Adrenal gland (tissue), 12 donors: ENCODE results near the gene ALPG. TPM values are rescaled to one million over a fixed set of nuclear protein-coding genes. Genes with fewer than 3 reads are reported as not detected.

ENCODE experiments used
- DNase-seq, 7 donors: peaks; one replicate each; pipeline ENCODE4 v3.0.0-alpha.2; 2019 to 2020
- H3K27ac ChIP-seq, 5 donors: fragments of 200-600 bp; sonication (generic) in 4 of 5; 1 replicate in 3 of 5; 2 replicates in 2 of 5; pipeline versions ENCODE4 v1.5.1 to v1.8.0; 2016 to 2020; ENCODE audit warnings: mild to moderate bottlenecking in 1 of 5
- H3K27me3 ChIP-seq: fragments of 200-600 bp; 2 replicates; pipeline ENCODE4 v1.8.0; 2021
- H3K36me3 ChIP-seq, 2 donors: fragments of 200-600 bp; replicated peaks in 1 of 2; 1 replicate in 1 of 2; 2 replicates in 1 of 2; pipeline versions ENCODE4 v1.5.1 to v1.8.0; 2018 to 2022
- H3K4me1 ChIP-seq, 2 donors: fragments of 200-600 bp; replicated peaks in 1 of 2; 1 replicate in 1 of 2; 2 replicates in 1 of 2; pipeline versions ENCODE4 v1.5.1 to v1.8.0; 2018 to 2021
- H3K4me3 ChIP-seq, 4 donors: fragments of 200-600 bp; sonication (generic) in 3 of 4; one replicate each; pipeline ENCODE4 v1.5.1; 2016 to 2018
- H3K9me3 ChIP-seq, 3 donors: fragments of 200-600 bp; sonication (generic) in 1 of 3; replicated peaks in 1 of 3; 1 replicate in 2 of 3; 2 replicates in 1 of 3; pipeline versions ENCODE4 v1.5.1 to v1.8.0; 2016 to 2021
- CTCF ChIP-seq, 6 experiments: fragments of 450-650 bp in 4 of 6; fragments of 200-600 bp in 2 of 6; sonication (generic) in 1 of 6; IDR thresholded peaks; 1 replicate in 5 of 6; 2 replicates in 1 of 6; pipeline versions ENCODE4 v1.5.1 to v1.8.0; 2016 to 2021; ENCODE audit warnings: antibody characterized with exemption in 6 of 6, mild to moderate bottlenecking in 2 of 6, moderate library complexity in 1 of 6
- POLR2A ChIP-seq, 2 donors: fragments of 450-650 bp; IDR thresholded peaks; one replicate each; pipeline ENCODE4 v1.6.1; 2017; ENCODE audit warnings: antibody characterized with exemption in 2 of 2, mild to moderate bottlenecking in 2 of 2, moderate library complexity in 1 of 2
- WGBS, 4 donors: extraction: QIAGEN DNeasy Blood & Tissue Kit in 2 of 4; methylation state at CpG; one replicate each; pipeline versions ENCODE4 v1.1.5 to v1.1.7; 2013 to 2017; 5-methylcytosine and 5-hydroxymethylcytosine counted together
- intact Hi-C, 2 donors: fragments of 100-400 bp; cut with DNase I; formaldehyde crosslinking; loops; one replicate each; pipeline versions ENCODE4 v1.14.1 to v1.15.0; 2022 to 2023
- polyA plus RNA-seq, 3 donors: library from polyadenylated mRNA; stranded (reverse); fragments of 200-250 nt in 2 of 3; fragments of 350-450 nt in 1 of 3; fragmentation: Illumina TruSeq in 1 of 3; extraction: RNeasy Lipid Tissue Mini Kit (QIAGEN cat#74804) in 1 of 3; gene quantifications; one replicate each; pipeline ENCODE4 v1.2.3, GENCODE V29; 2013 to 2014
- total RNA-seq, 9 donors: library from RNA; depleted of rRNA in 4 of 9; stranded (reverse); fragments of >200 nt in 4 of 9; fragments of 120-200 nt in 1 of 9; fragmentation: NEBNext Ultra II Directional in 1 of 9; extraction: Animal tissue kit (Norgen Biotek cat#: 25700) in 1 of 9; gene quantifications; one replicate each; pipeline versions ENCODE4 v1.1.0 to v1.2.4, GENCODE V29; 2013 to 2023
- donor health status: healthy with polysubstance abuse.
- donor health status: Bipolar disorder and iron deficiency.
- donor health status: DM: yes; HTN: yes; CAD: no.
- donor health status: DM: no; HTN: no; CAD: no.
- donor health status: DM: no; HTN: no; CAD: no.
- donor health status: DM: yes; HTN: yes; CAD: no.

The ALPG gene
- total and polyA plus RNA-seq, 12 donors = not detected

GRCh38 chr2:232411901-232412629 is 5.4 kb downstream of the ALPG start:
- Histone ChIP-seq H3K4me1 (no peaks in the 10 kb centered on the region), H3K36me3 (no peaks in the 10 kb centered on the region), H3K27ac (no peak overlapping the region), H3K4me3 (no peak overlapping the region), H3K9me3 (no peaks in the 10 kb centered on the region), H3K27me3 (peaks cover 7% of the 10 kb centered on the region)
- intact Hi-C loops = no loop called here
- 80 to 86% (median 83%) methylated on average over 4 to 6 of the region's 6 CpGs for WGBS, 4 donors
- no peak for DNase-seq
- TF ChIP-seq POLR2A (IDR thresholded peaks at IDR 0.05) (no peak), CTCF (IDR thresholded peaks at IDR 0.05) (no peak)

DNA sequence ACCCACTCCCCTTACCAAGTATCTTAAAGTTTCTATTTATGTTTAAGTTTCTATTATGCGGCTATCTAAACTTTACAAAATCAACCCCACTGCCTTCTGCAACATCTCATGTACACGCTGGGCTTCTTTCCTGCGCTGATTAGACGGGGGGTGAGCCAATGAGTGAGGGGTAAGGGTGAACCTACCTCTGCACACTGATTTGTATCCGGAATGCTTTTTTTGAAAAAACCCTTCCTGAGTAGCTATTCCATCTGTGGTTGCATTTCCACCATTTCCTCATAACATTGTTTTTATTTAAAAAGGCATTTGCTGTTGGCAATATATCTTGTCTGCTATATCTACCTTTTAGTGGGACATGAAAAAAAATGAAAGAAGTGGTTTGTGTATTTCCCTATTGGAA is 6.3 kb downstream of the ALPG start:
- no peak for TF ChIP-seq CTCF (IDR thresholded peaks at IDR 0.05)
- TF ChIP-seq POLR2A (IDR thresholded peaks at IDR 0.05) = no peak
- no peak for DNase-seq
- intact Hi-C loops = no loop called here
- Histone ChIP-seq H3K27me3 (peaks cover 7% of the 10 kb centered on the region), H3K4me1 (no peaks in the 10 kb centered on the region), H3K27ac (no peak overlapping the region), H3K9me3 (no peaks in the 10 kb centered on the region), H3K36me3 (no peaks in the 10 kb centered on the region), H3K4me3 (no peak overlapping the region)
- 53 to 63% (median 59%) methylated on average over 5 of the region's 5 CpGs for WGBS, 4 donors

DNA sequence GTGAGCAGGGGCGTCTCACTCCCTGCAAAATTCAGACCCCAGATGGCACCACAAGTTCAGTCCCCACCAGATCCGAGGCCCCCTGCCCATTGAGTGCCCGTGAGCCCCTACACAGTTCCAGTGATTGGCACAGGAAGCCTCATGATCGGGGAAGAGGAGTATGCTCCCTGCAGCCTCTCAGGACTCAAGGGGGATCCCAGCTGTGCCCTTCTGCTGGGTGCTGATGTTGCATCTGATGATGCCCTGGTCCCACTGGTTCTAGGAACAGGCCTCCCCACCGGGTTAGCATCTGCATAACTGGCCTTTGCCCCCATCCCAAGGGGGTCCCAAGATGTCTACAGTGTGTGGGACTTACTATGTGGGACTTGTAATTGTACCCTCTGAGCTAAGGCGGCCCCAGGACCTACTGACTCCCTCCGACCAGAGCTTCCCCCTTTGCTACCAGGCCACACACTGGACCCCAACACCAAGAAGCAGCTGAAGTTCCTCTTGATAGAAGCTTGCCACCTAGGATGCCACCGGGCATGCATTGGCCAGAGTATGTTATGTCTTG is 8.6 kb downstream of the ALPG start:
- no peaks in the 10 kb centered on the region for H3K9me3 ChIP-seq
- intact Hi-C loops = no loop called here
- no peaks in the 10 kb centered on the region for H3K36me3 ChIP-seq
- peaks cover 28% of the 10 kb centered on the region for H3K27me3 ChIP-seq
- DNase-seq = no peak
- no peak overlapping the region for H3K4me3 ChIP-seq
- H3K27ac ChIP-seq = no peak overlapping the region
- WGBS, 4 donors = 82 to 84% (median 83%) methylated on average over 4 to 8 of the region's 8 CpGs
- TF ChIP-seq POLR2A (IDR thresholded peaks at IDR 0.05) (no peak), CTCF (IDR thresholded peaks at IDR 0.05) (no peak)
- peaks cover 0 to 12% of the 10 kb centered on the region in 2 donors for H3K4me1 ChIP-seq

DNA sequence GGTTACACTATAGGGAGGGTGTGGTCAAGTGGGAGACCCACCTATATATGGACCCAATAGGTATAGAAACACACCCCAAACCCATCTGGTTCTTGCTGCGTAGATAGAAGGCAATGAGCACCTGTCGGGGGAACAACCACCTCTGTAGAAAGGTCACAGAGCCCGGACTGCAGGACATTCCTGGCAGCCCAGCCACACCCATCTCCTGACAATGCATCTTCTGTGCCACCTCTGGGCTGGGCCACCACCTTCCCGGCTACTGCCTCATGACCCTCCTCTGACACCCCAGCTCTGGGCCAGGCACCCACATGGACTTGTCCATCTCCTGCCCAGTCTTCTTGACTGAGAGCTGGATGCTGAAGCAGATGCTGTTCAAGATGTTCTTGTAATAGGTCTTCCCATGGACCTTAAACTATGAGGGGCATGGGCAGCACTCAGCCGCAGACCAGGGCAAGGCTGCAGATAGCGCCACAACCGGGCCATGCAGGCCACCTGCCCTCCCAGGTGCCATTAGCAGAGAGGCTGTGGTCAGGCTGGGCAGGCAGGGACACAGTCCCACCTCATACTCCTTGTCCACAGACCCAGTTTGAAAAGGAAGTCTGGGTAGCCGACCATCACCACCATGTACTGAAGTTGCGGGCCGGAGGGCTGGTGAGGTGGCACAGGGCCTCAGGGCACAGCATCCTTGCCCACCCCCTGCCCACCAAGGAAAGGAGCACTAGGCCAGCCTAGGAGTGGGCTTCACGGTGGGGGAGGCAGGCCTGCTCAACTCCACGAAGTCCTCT is 9.3 kb downstream of the ALPG start:
- Histone ChIP-seq H3K4me1 (peaks cover 0 to 18% of the 10 kb centered on the region in 2 donors), H3K36me3 (no peaks in the 10 kb centered on the region), H3K27me3 (peaks cover 35% of the 10 kb centered on the region), H3K27ac (no peak overlapping the region), H3K9me3 (no peaks in the 10 kb centered on the region), H3K4me3 (no peak overlapping the region)
- TF ChIP-seq POLR2A (IDR thresholded peaks at IDR 0.05) (no peak), CTCF (IDR thresholded peaks at IDR 0.05) (no peak)
- no peak for DNase-seq
- WGBS, 4 donors = 89 to 96% (median 93%) methylated on average over 7 to 12 of the region's 12 CpGs
- intact Hi-C loops = no loop called here
